ENCODE data around the gene TRIM37. TPM values are rescaled to one million over a fixed set of nuclear protein-coding genes. Genes with fewer than 3 reads are reported as not detected.
A peak's percentile ranks its signal among the peaks of the same experiment; 100 is the strongest.

Gene TRIM37
- total RNA-seq, 1 donor from 2014 or later, result 20.3 TPM

GRCh38 chr17:59011975-59012374 is 94.7 kb downstream of the TRIM37 start:
- H3K9me3 ChIP-seq, result no peaks in the 10 kb centered on the region
- intact Hi-C loops (cut with DNase I), result no loop called here
- no peaks in the 10 kb centered on the region for H3K27me3 ChIP-seq
- ATAC-seq (no peak), DNase-seq (no peak)
- H3K4me1 ChIP-seq, result no peaks in the 10 kb centered on the region
- peaks cover 71% of the 10 kb centered on the region for H3K36me3 ChIP-seq
- TF ChIP-seq CTCF (IDR thresholded peaks at IDR 0.05), result no peak
- H3K27ac ChIP-seq, result no peak overlapping the region
- no peak overlapping the region for H3K4me3 ChIP-seq

GRCh38 chr17:59010026-59010425 is 96.7 kb downstream of the TRIM37 start:
- intact Hi-C loops (cut with DNase I), result no loop called here
- DNase-seq (no peak), ATAC-seq (no peak)
- Histone ChIP-seq H3K27ac (no peak overlapping the region), H3K4me3 (no peak overlapping the region), H3K4me1 (no peaks in the 10 kb centered on the region), H3K27me3 (no peaks in the 10 kb centered on the region), H3K9me3 (no peaks in the 10 kb centered on the region), H3K36me3 (peaks cover 59% of the 10 kb centered on the region)
- TF ChIP-seq CTCF (IDR thresholded peaks at IDR 0.05), result no peak

GRCh38 chr17:59008737-59009136 is 97.9 kb downstream of the TRIM37 start:
- no peak for ATAC-seq
- no peak for DNase-seq
- Histone ChIP-seq H3K27ac (no peak overlapping the region), H3K4me1 (no peaks in the 10 kb centered on the region), H3K4me3 (no peak overlapping the region), H3K27me3 (no peaks in the 10 kb centered on the region), H3K36me3 (peaks cover 48% of the 10 kb centered on the region), H3K9me3 (no peaks in the 10 kb centered on the region)
- TF ChIP-seq CTCF (IDR thresholded peaks at IDR 0.05), result no peak
- intact Hi-C loops (cut with DNase I), result loop anchor here (10.0 kb wide), 1 partner anchor 294 kb away; no protein-coding TSS in a partner anchor

- intact Hi-C loops (cut with DNase I), result loop anchor here (10.0 kb wide), 1 partner anchor 293 kb away; no protein-coding TSS in a partner anchor
- ATAC-seq (no peak), DNase-seq (no peak)
- H3K9me3 ChIP-seq, result no peaks in the 10 kb centered on the region
- no peak overlapping the region for H3K27ac ChIP-seq
- H3K36me3 ChIP-seq, result peaks cover 43% of the 10 kb centered on the region
- no peak for TF ChIP-seq CTCF (IDR thresholded peaks at IDR 0.05)
- H3K4me3 ChIP-seq, result no peak overlapping the region
- H3K27me3 ChIP-seq, result no peaks in the 10 kb centered on the region
- no peaks in the 10 kb centered on the region for H3K4me1 ChIP-seq
Measured at GRCh38 chr17:59007995-59008394, 98.7 kb downstream of the TRIM37 start.

- Histone ChIP-seq H3K4me1 (peaks cover 4% of the 10 kb centered on the region), H3K27me3 (no peaks in the 10 kb centered on the region), H3K27ac (no peak overlapping the region), H3K36me3 (peaks cover 21% of the 10 kb centered on the region), H3K9me3 (no peaks in the 10 kb centered on the region), H3K4me3 (no peak overlapping the region)
- peak; percentile 89 for ATAC-seq
- intact Hi-C loops (cut with DNase I), result loop anchor here (10.0 kb wide), 1 partner anchor 290 kb away; no protein-coding TSS in a partner anchor
- DNase-seq, result no peak
- peak; percentile 98 for TF ChIP-seq CTCF (IDR thresholded peaks at IDR 0.05)
Measured at GRCh38 chr17:59004338-59005111, 102.2 kb downstream of the TRIM37 start.
